Left forelimb (tissue), 1 donor: ENCODE results near the gene FBLIM1.
A peak's percentile ranks its signal among the peaks of the same experiment; 100 is the strongest.

Experiments
- DNase-seq: peaks from one replicate; pipeline ENCODE4 v3.0.0-alpha.2; 2018; ENCODE audit warnings: low spot score

Gene FBLIM1

GRCh38 chr1:15730936-15731335, 27.7 kb upstream of the FBLIM1 start:
- DNase-seq: no peak

DNA sequence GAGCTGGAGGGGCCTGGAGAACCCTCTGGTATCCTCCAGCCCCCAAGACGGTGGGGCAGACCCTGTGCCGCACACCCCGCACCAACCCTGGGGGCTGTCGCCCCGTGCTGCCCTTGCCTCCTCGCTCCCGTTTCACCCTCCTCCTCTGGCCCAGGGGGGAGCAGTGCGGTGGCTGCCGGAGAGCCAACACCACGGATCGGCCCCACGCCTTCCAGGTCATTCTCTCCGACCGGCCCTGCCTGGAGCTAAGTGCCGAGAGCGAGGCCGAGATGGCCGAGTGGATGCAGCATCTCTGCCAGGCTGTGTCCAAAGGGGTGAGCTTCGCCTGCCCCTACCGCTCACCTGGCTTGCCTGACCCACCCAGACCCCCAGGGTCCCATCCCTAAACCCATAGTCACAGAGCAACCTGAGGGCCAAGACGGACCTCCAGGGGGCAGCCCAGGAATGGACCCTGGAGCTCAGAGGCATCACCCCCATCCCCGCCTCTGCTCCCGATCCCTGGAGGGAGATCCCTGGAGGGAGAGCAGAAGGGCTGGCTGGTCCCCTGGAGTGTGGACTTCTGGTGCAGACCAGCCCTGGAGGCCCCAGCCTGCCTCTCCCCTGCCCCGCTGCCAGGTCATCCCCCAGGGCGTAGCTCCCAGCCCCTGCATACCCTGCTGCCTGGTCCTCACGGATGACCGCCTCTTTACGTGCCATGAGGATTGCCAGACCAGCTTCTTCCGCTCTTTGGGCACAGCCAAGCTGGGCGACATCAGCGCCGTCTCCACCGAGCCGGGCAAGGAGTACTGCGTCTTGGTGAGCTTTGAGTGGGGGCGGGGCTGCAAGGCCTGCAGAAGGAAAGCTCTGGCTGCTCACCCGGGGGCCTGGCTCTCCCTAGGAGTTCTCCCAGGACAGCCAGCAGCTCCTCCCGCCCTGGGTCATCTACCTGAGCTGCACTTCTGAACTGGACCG, 26.6 kb upstream of the FBLIM1 start:
- no peak for DNase-seq

DNA sequence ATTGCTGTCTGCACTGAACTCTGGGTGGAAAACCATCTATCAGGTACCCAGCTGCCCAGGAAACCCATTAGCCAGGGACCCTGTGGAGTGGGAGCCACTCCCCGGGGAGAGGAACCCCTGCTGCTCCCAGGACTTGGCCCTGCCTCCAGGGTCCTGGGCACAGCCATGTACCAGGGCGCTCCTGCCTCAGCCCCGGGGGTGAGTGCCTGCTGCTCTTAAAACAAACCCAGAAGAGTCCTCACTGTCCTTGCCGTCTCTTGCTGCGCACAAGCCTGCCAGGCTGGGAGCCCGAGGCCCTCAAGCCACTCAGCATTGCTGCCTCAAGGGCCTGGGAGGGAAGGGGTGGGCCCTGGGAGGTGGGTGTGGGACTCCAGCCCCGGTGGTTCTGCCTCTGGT, 25.9 kb upstream of the FBLIM1 start:
- DNase-seq: no peak

GRCh38 chr1:15733218-15733725, 25.3 kb upstream of the FBLIM1 start:
- no peak for DNase-seq

- DNase-seq: no peak
These were observed 24.8 kb upstream of the FBLIM1 start for GRCh38 chr1:15733726-15734226.

- DNase-seq: no peak
These were observed 24.3 kb upstream of the FBLIM1 start for GRCh38 chr1:15734296-15734695.

DNA sequence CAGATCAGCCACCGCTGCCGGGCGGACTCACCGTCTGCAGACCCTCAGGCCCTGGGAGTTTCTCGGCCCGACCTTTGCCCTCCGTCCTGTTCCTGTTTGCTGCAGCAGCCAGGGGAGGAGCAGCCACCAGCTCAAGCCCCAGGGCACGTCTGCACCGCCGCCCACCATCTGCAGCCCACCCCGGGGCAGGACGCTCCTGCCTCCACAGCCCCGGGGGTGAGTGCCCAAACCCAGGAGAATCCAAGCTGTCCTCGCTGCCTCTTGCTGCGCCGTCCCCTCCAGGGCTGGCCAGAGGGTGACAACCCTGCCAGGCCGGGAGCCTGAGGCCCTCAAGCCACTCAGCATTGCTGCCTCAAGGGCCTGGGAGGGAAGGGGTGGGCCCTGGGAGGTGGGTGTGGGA, 23.7 kb upstream of the FBLIM1 start:
- no peak for DNase-seq

- DNase-seq: no peak
These were observed 23.1 kb upstream of the FBLIM1 start for GRCh38 chr1:15735304-15736037.

DNA sequence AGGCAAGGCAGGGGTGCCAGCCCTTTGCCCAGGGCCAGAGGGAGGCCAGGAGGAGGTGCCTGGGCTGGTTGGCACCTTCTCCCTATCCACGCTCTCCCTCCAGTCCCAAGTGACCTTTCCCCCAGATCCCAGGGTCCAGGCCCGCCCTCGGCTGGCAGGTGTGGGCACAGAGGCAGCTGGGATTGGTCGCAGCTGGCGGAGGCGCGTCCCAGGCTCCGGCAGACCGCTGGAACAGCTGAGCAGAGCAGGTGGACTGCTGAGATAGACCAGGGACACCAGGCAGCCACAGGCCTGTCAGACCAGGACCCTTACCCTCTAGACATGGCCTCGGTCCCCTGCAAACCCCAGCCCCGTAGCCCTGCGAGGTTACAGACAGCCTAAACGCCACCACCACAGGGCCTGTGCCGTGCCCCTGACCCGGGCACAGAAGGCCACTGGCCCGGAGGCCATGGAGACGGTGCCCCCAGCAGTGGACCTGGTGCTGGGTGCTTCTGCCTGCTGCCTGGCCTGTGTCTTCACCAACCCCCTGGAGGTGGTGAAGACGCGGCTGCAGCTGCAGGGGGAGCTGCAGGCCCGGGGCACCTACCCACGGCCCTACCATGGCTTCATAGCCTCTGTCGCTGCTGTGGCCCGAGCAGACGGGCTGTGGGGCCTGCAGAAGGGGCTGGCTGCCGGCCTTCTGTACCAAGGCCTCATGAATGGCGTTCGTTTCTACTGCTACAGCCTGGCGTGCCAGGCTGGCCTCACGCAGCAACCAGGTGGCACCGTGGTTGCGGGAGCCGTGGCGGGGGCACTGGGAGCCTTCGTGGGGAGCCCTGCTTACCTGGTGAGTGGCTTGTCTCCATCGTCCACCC, 22.3 kb upstream of the FBLIM1 start, which contains the start of gene SLC25A34:
TSS of gene SLC25A34 (plus strand) at position 221 of the 854 bp plus-strand sequence. CDS start at position 449, 228 bp downstream.
- DNase-seq: peak; percentile 80

GRCh38 chr1:15736892-15737261, 21.7 kb upstream of the FBLIM1 start:
- no peak for DNase-seq

DNA sequence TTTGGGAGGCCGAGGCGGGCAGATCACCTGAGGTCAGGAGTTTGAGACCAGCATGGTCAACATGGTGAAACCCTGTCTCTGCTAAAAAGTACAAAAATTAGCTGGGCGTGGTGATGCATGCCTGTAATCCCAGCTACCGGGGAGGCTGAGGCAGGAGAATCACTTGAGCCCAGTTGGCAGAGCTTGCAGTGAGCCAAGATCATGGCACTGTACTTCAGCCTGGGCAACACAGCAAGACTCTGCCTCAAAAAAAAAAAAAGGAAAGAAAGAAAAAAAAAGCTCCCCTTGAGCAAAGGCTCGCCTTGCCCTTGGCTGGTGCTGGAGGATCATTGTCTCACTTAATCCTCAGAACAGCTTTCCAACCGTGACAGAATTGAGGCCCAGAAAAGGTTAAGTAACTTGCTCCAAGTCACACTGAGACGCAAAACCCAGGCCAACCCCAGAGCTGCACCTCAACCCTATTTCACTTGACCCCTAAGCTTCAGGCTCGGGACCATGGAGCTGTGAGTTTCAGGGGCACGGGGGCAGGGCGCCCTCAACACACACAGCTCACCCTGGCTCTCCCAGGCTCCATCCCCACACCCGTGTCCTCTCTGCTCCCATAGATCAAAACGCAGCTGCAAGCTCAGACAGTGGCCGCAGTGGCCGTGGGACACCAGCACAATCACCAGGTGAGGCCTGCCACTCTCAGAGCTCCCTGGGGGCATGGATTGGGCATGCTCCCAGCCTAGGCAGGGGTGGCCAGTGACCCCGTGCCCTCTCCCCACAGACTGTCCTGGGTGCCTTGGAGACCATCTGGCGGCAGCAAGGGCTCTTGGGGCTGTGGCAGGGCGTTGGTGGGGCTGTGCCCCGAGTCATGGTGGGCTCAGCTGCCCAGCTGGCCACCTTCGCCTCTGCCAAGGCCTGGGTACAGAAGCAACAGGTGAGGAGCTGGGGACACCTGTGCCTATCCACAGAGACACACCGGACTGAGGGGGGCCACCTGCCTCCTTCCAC, 21.0 kb upstream of the FBLIM1 start:
- DNase-seq: no peak

DNA sequence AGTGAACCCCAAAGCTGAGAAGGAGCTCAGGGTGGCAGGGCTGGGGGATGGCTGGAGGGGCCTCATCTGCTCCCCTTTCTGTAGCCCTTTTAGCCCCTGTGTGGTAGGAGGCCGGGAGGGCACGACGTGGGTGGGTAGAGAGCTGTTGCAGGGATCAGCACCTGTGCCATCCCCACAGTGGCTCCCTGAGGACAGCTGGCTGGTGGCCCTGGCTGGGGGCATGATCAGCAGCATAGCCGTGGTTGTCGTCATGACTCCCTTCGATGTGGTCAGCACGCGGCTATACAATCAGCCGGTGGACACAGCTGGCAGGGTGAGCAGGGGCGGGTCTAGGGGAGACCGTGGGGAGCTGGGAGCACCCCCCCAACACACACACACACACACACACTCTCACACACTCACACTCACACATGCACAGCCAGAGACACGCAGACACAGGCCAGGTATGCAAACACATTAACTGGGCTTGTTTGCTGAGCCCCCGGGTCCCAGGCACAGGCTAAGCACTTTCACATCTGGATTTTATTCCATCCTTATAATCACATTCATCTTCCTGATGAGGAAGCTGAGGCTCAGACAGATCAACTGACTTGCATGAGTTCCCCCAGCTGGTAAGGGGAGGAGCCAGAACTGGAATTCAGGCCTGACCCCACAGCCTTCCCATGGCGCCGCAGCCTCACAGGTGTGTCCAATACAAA, 20.0 kb upstream of the FBLIM1 start:
- no peak for DNase-seq

- no peak for DNase-seq
These were observed 19.3 kb upstream of the FBLIM1 start for GRCh38 chr1:15739259-15739658.

- no peak for DNase-seq
These were observed 18.9 kb upstream of the FBLIM1 start for GRCh38 chr1:15739745-15740144.

GRCh38 chr1:15740924-15741850, 17.4 kb upstream of the FBLIM1 start:
- peak; percentile 80 for DNase-seq

DNA sequence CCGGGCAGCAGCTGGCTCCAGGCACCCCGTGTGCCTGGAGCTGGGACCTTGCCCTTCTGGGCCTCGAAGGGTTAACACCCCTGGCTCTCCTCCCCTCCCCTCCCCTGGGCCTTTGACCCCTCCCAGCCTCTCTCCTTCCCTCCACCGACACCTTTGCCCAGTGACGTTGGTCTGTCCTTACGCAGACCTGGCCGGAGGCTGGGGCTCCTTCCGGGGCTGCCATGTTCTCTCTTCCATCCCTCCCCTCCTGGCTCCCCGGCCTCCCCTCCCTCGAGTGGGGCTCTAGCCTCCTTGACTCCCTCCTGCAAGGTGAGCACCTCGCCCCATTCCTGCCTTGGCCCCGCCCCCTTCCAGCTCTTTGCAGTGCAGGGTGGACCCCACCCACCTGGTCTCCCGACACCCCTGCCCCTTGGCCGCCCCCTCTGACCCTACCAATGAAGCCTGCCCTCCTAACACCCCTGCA, 16.2 kb upstream of the FBLIM1 start, which contains the start of gene TMEM82:
TSS of gene TMEM82 (plus strand) at position 161 of the 463 bp plus-strand sequence. CDS start at position 222, 61 bp downstream.
- DNase-seq: no peak

- no peak for DNase-seq
These were observed 14.4 kb upstream of the FBLIM1 start for GRCh38 chr1:15744122-15744679.

GRCh38 chr1:15747378-15747777, 11.2 kb upstream of the FBLIM1 start:
- no peak for DNase-seq
